ENCODE data around the gene DNLZ.

The DNLZ gene

DNA sequence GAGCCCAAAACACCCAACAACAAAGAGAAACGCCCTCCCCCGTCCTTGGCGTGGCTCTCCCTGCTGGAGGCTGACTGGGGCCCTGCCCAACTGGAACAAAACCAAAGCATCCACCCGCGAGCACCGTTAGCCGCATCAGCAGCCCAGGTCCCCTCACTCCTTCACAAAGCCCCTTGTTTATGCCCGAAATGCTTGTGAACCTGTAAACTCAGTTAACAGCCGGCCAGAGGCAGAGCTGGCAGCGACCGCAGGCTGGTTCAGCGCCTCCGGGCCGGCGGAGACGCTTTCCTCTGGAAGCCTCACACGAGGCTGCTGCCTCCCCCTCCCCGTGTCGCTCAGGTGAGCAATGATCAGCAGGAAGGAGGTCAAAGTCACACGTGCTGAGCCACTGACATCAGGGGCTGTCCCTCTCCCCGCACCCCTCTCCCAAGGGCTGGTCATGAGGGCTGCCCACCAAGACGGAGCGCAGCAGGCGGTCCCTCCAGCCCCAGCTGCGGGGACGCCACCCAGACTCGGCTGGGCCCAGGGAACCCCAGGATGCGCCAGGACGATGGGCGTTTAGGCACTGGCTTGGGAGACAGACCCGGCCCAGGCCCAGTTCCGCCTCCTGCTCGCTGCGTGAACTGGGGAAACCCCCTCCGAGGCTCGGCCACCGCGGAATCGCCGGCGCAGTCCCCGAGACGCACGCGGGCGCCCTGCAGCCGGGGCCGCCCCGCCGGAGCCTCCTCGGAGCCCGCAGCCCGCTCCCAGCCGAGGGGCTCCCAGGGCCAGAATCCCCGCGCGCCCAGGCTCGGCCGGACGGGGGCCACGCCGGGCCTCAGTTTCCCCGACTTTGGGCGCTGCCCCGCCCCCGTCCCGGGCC lies 35.9 kb upstream of the DNLZ start:
- intact Hi-C loops (cut with DNase I; ENCODE audit: low total_unique reads): no loop called here
- no peak for DNase-seq
- Histone ChIP-seq H3K36me3 (peaks cover 26 to 63% (median 47%) of the 10 kb centered on the region in 3 donors), H3K27ac (peak overlapping the region; percentile 54 to 63), H3K4me3 (peak overlapping the region; percentile 77 to 92), H3K9me3 (no peaks in the 10 kb centered on the region), H3K4me1 (peaks cover 0 to 26% (median 20%) of the 10 kb centered on the region in 4 donors), H3K27me3 (no peaks in the 10 kb centered on the region)
- TF ChIP-seq, protein P1, sequence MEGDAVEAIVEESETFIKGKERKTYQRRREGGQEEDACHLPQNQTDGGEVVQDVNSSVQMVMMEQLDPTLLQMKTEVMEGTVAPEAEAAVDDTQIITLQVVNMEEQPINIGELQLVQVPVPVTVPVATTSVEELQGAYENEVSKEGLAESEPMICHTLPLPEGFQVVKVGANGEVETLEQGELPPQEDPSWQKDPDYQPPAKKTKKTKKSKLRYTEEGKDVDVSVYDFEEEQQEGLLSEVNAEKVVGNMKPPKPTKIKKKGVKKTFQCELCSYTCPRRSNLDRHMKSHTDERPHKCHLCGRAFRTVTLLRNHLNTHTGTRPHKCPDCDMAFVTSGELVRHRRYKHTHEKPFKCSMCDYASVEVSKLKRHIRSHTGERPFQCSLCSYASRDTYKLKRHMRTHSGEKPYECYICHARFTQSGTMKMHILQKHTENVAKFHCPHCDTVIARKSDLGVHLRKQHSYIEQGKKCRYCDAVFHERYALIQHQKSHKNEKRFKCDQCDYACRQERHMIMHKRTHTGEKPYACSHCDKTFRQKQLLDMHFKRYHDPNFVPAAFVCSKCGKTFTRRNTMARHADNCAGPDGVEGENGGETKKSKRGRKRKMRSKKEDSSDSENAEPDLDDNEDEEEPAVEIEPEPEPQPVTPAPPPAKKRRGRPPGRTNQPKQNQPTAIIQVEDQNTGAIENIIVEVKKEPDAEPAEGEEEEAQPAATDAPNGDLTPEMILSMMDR (IDR thresholded peaks at IDR 0.05): no peak

DNA sequence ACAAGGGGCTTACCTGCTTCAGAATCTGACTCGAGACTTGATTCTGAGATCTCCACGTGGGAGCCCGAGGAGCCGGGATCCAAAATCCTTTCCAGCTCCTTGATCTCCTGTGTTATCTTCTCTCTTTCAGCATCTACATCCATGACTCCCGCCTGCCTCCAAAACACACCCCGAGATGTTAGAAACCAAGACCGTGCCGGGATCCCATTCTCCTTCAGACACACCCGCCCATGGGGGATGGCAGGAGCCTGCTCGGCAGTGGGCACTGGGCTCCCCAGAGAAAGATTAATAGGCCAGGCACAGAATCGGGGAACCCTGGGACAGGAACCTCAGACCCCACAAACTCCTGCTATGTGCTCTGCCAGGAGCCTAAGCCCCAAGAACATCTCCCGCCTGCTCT lies 34.7 kb upstream of the DNLZ start:
- DNase-seq: no peak
- TF ChIP-seq, protein P1 (IDR thresholded peaks at IDR 0.05): no peak
- Histone ChIP-seq H3K9me3 (no peaks in the 10 kb centered on the region), H3K27me3 (no peaks in the 10 kb centered on the region), H3K4me3 (no peak overlapping the region), H3K4me1 (peaks cover 0 to 26% (median 20%) of the 10 kb centered on the region in 4 donors), H3K27ac (no peak overlapping the region), H3K36me3 (peaks cover 32 to 63% (median 48%) of the 10 kb centered on the region in 3 donors)
- intact Hi-C loops (cut with DNase I; ENCODE audit: low total_unique reads): no loop called here

DNA sequence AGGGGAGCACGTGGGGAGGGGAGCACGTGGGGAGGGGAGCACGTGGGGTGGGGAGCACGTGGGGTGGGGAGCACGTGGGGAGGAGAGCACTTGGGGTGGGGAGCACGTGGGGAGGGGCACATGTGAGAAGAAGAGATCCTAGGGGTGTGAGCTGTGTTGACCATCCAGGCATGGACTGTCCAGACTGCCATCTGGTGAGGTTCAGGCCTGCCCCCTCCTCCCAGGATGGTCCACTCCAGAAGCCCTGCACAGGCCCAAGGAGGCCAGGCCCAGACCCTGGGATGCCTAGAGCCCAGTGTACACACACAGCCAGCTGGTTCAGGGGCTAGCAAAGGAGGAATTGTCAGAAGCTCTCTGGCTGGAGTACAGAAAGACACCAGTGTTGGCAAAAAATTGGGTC lies 34.1 kb upstream of the DNLZ start:
- TF ChIP-seq, protein P1 (IDR thresholded peaks at IDR 0.05): no peak
- no peak overlapping the region for H3K27ac ChIP-seq
- DNase-seq: no peak
- peaks cover 0 to 26% (median 20%) of the 10 kb centered on the region in 4 donors for H3K4me1 ChIP-seq
- no peaks in the 10 kb centered on the region for H3K27me3 ChIP-seq
- H3K9me3 ChIP-seq: no peaks in the 10 kb centered on the region
- no peak overlapping the region for H3K4me3 ChIP-seq
- H3K36me3 ChIP-seq: peaks cover 32 to 67% (median 52%) of the 10 kb centered on the region in 3 donors
- intact Hi-C loops (cut with DNase I; ENCODE audit: low total_unique reads): no loop called here

DNA sequence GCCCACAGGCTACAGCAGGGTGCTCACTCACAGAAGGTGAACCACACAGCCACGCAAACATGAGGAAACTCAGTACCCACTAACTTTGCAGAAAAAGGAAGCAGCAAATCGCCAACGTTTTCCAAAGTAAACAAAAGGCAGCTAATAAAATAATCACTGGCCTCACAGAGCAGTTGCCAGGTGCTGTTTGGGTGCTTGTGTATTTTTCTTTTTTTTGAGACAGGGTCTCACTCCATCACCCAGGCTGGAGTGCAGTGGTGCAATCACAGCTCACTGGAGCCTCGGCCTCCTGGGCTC lies 32.6 kb upstream of the DNLZ start:
- no peaks in the 10 kb centered on the region for H3K9me3 ChIP-seq
- H3K36me3 ChIP-seq: peaks cover 37 to 72% (median 56%) of the 10 kb centered on the region in 3 donors
- TF ChIP-seq, protein P1 (IDR thresholded peaks at IDR 0.05): no peak
- DNase-seq: no peak
- H3K4me1 ChIP-seq: peaks cover 0 to 26% (median 20%) of the 10 kb centered on the region in 4 donors
- no peak overlapping the region for H3K27ac ChIP-seq
- no peak overlapping the region for H3K4me3 ChIP-seq
- intact Hi-C loops (cut with DNase I; ENCODE audit: low total_unique reads): no loop called here
- no peaks in the 10 kb centered on the region for H3K27me3 ChIP-seq

DNA sequence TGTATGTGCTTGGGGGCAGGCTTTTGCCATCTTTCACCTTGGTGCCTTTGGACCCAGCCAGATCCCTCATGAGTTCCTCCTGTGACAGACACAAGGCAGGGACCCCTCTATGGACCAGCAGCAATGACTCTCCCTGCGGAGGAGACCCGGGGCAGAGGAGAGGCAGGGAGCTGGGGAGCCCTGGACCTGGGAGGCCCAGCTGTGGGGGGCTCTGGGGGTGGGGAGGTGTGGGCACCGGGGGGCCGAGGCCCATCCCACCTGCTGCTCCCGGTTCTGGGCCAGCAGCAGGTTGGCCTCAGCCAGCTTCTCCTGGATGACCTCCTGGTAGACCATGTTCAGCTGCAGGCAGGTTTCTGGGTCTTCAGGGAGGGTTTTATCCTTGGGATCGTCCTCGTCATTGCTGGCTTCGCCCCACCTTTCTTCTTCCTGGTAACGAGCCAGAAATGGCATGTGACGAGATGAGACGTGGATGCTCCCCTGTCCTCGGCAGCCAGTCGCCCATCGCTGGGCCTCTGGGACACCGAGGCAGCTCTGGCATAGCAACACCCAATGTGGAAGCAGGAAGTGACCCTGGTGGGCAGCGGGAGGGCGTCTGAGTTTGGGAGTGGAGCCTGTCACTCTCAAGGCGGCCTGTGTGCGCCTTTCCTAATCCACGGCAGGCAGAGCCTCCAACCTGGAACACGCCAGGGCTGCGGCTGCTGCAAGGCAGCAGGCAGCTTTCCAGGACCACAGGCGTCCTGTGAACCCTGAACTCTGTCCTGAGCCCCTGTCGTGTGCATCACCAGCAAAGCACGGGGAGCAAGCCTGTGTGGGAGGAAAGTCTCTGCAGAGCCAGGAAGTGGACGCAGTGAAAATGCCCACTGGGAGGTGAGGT lies 32.0 kb upstream of the DNLZ start:
- intact Hi-C loops (cut with DNase I; ENCODE audit: low total_unique reads): no loop called here
- Histone ChIP-seq H3K27ac (no peak overlapping the region), H3K4me3 (no peak overlapping the region), H3K4me1 (peaks cover 0 to 24% (median 18%) of the 10 kb centered on the region in 4 donors), H3K36me3 (peaks cover 37 to 72% (median 61%) of the 10 kb centered on the region in 3 donors), H3K9me3 (no peaks in the 10 kb centered on the region), H3K27me3 (no peaks in the 10 kb centered on the region)
- TF ChIP-seq, protein P1 (IDR thresholded peaks at IDR 0.05): no peak
- DNase-seq: no peak

Measured in tibial artery (tissue), 4 donors.